ENCODE measurements around the gene ADGRF5. TPM values are rescaled to one million over a fixed set of nuclear protein-coding genes. Genes with fewer than 3 reads are reported as not detected.
A peak's percentile ranks its signal among the peaks of the same experiment; 100 is the strongest.

ADGRF5 gene
- total and polyA plus RNA-seq, 3 donors from 2014 or later = 8.8 to 13.1 (median 12.2) TPM

DNA sequence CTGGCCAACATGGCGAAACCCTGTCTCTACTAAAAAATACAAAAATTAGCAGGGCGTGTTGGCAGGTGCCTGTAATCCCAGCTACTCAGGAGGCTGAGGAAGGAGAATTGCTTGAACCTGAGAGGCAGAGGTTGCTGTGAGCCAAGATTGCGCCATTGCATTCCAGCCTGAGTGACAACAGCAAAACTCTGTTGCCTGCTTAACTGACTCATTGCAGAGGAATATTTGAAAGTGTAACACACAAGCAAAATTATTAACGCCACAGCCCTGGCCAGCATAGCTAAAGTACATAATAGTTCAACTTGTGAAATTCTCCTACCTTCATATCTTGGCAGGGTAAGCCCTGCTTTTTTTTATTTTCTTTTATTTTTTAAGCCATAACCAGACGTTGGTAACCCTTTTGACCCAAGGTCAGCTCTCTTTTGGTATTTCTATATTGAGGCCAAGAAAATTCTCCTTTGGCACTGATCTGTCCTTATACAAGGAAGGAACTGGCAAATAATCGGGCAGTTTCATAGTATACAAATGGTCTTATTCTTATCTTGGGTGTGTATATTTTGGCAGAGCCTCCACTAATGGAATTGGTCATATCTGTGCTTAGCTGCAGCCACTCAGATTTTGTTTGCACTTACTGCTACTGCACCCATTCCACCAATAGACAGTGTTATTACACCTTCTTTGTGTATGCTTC lies 4.0 kb upstream of the ADGRF5 start:
- 56 to 57% methylated on average over 6 of the region's 6 CpGs for WGBS, 2 donors
- Histone ChIP-seq H3K27ac (no peak overlapping the region), H3K36me3 (ENCODE audit: low read depth, missing control alignments) (no peaks in the 10 kb centered on the region), H3K27me3 (no peaks in the 10 kb centered on the region), H3K9me3 (no peaks in the 10 kb centered on the region), H3K4me1 (no peaks in the 10 kb centered on the region), H3K4me3 (no peak overlapping the region)
- TF ChIP-seq, protein P1, sequence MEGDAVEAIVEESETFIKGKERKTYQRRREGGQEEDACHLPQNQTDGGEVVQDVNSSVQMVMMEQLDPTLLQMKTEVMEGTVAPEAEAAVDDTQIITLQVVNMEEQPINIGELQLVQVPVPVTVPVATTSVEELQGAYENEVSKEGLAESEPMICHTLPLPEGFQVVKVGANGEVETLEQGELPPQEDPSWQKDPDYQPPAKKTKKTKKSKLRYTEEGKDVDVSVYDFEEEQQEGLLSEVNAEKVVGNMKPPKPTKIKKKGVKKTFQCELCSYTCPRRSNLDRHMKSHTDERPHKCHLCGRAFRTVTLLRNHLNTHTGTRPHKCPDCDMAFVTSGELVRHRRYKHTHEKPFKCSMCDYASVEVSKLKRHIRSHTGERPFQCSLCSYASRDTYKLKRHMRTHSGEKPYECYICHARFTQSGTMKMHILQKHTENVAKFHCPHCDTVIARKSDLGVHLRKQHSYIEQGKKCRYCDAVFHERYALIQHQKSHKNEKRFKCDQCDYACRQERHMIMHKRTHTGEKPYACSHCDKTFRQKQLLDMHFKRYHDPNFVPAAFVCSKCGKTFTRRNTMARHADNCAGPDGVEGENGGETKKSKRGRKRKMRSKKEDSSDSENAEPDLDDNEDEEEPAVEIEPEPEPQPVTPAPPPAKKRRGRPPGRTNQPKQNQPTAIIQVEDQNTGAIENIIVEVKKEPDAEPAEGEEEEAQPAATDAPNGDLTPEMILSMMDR (IDR thresholded peaks at IDR 0.05) = no peak
- TF ChIP-seq POLR2A (IDR thresholded peaks at IDR 0.05) = no peak
- intact Hi-C loops (cut with DNase I; ENCODE audit: low total_unique reads) = no loop called here
- DNase-seq = no peak

DNA sequence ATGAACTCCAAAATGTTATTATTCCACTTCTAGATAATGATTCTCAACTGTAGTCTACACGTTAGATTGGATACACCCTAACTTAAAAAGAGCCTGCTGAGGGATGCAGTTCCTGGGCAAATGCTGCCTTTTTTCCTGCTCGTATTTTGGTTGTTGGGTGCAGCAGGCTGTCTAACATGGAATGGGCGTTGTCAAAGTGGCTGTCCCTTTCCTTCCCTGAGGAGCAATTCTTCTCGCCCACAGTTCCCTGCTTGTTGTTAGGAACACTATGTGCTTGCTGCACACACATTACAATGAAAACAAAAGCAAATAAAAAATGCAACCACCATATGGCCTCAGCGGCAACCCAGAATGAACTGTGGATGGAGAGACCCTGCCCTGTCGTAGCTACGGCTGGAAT lies 1.7 kb upstream of the ADGRF5 start:
- DNase-seq = no peak
- H3K27me3 ChIP-seq = no peaks in the 10 kb centered on the region
- no peaks in the 10 kb centered on the region for H3K9me3 ChIP-seq
- H3K4me3 ChIP-seq = no peak overlapping the region
- intact Hi-C loops (cut with DNase I; ENCODE audit: low total_unique reads) = no loop called here
- TF ChIP-seq, protein P1 (IDR thresholded peaks at IDR 0.05) = no peak
- TF ChIP-seq POLR2A (IDR thresholded peaks at IDR 0.05) = no peak
- H3K4me1 ChIP-seq = peaks cover 7% of the 10 kb centered on the region
- no peak overlapping the region for H3K27ac ChIP-seq
- WGBS, 2 donors = 64 to 79% methylated on average over 7 of the region's 7 CpGs
- H3K36me3 ChIP-seq (ENCODE audit: low read depth, missing control alignments) = no peaks in the 10 kb centered on the region

DNA sequence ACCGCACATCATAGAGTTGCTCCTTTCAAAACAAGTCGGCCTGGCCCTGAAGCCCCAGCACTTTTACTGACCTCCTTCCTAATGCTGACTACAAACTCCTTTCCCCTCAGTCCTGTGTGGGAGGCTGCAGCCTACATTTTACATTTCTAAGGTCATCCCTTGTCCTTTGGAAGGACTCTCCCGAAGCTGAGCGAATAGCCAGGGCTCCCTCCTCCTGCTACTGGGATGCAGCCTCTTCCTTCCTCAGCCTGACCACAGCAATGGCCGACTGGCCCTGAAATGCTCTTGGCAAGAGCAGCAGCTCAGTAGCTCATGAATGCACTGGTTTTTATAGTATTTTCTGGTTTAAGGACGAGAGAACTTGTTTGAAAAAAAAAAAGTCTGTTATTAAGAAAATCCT lies 679 bp downstream of the ADGRF5 start:
- Histone ChIP-seq H3K36me3 (ENCODE audit: low read depth, missing control alignments) (no peaks in the 10 kb centered on the region), H3K4me3 (no peak overlapping the region), H3K27ac (peak overlapping the region in 1 of 2 donors; percentile 28), H3K4me1 (peaks cover 11% of the 10 kb centered on the region), H3K27me3 (no peaks in the 10 kb centered on the region), H3K9me3 (no peaks in the 10 kb centered on the region)
- intact Hi-C loops (cut with DNase I; ENCODE audit: low total_unique reads) = no loop called here
- WGBS, 2 donors = 59 to 64% methylated on average over 6 of the region's 6 CpGs
- TF ChIP-seq, protein P1 (IDR thresholded peaks at IDR 0.05) = no peak
- TF ChIP-seq POLR2A (IDR thresholded peaks at IDR 0.05) = no peak
- no peak for DNase-seq

DNA sequence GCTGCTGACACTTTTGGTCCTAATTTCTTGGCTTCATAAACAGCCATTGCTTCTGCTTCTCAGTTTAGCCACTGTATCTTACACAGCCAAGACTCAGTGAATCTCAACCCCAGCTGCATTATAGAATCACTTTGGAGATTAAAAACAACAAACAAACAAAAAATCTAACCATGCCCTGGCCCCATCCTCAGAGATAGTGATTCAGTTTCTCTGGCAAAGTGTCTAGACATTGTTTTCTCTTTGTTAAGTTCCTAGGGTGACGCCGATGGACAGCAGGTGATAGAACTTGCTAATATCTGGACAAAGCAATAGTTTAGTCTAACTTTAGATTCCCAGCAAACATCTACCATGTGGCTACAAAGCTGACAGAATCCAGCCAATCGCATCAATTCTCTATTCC lies 2.9 kb downstream of the ADGRF5 start:
- no peaks in the 10 kb centered on the region for H3K27me3 ChIP-seq
- intact Hi-C loops (cut with DNase I; ENCODE audit: low total_unique reads) = no loop called here
- peaks cover 14% of the 10 kb centered on the region for H3K4me1 ChIP-seq
- 79 to 82% methylated on average over 3 of the region's 3 CpGs for WGBS, 2 donors
- no peak for DNase-seq
- no peaks in the 10 kb centered on the region for H3K36me3 ChIP-seq (ENCODE audit: low read depth, missing control alignments)
- TF ChIP-seq, protein P1 (IDR thresholded peaks at IDR 0.05) = no peak
- TF ChIP-seq POLR2A (IDR thresholded peaks at IDR 0.05) = no peak
- H3K27ac ChIP-seq = no peak overlapping the region
- H3K4me3 ChIP-seq = no peak overlapping the region
- no peaks in the 10 kb centered on the region for H3K9me3 ChIP-seq

DNA sequence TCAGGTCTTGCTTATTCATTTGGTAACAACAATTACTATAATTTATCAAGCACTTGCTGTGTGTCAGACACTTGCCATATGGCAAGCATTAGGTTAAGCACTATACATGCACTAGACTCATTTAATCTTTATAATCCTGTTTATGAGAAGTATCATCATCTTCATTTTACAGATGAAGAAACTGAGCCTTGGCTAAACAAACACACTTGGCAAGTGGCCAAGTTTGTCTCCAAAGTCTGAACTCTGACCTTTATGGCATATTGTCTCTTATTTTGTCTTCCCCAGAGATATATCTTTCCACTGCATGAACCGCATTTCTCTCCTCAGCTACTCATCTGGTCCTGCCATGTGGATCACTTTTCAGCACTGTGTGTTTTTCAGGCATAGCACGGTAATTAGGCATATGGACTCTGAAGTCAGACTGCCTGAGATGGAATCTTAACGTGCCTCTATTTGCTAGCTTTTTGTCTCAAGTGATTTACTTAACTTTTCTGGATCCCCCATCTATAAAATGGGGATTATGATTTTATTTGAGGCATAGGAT lies 4.7 kb downstream of the ADGRF5 start:
- H3K4me3 ChIP-seq = no peak overlapping the region
- peaks cover 21% of the 10 kb centered on the region for H3K4me1 ChIP-seq
- H3K9me3 ChIP-seq = no peaks in the 10 kb centered on the region
- no peak overlapping the region for H3K27ac ChIP-seq
- H3K27me3 ChIP-seq = no peaks in the 10 kb centered on the region
- intact Hi-C loops (cut with DNase I; ENCODE audit: low total_unique reads) = no loop called here
- no peaks in the 10 kb centered on the region for H3K36me3 ChIP-seq (ENCODE audit: low read depth, missing control alignments)
- 68 to 73% methylated on average over 3 of the region's 3 CpGs for WGBS, 2 donors
- TF ChIP-seq, protein P1 (IDR thresholded peaks at IDR 0.05) = no peak
- TF ChIP-seq POLR2A (IDR thresholded peaks at IDR 0.05) = no peak
- DNase-seq = no peak

Measured in testis (tissue), 3 donors.